Brain pericyte (primary cell): ENCODE measurements around the gene CUX1.
"Not testable (repeated sequence)": the region's sequence is repeated elsewhere in the genome, so short reads cannot be mapped to it uniquely, and the experiment has no call there.

Experiments
- DNase-seq: peaks from one replicate; pipeline ENCODE4 v3.0.0-alpha.2; 2012; ENCODE audit warnings: low read depth, low spot score

CUX1 gene

GRCh38 chr7:102175423-102176170, 358.2 kb downstream of the CUX1 start:
- DNase-seq: no peak

GRCh38 chr7:102178410-102178809, 361.0 kb downstream of the CUX1 start:
- DNase-seq: no peak

- DNase-seq: no peak
Measured at GRCh38 chr7:102180727-102181126, 363.3 kb downstream of the CUX1 start.

- no peak for DNase-seq
Measured at GRCh38 chr7:102181517-102181916, 364.1 kb downstream of the CUX1 start.

- DNase-seq: no peak
Measured at GRCh38 chr7:102182016-102182415, 364.6 kb downstream of the CUX1 start.

GRCh38 chr7:102183848-102184247, 366.4 kb downstream of the CUX1 start:
- not testable (repeated sequence) for DNase-seq

- no peak for DNase-seq
Measured at GRCh38 chr7:102184303-102184702, 366.9 kb downstream of the CUX1 start.

- no peak for DNase-seq
Measured at GRCh38 chr7:102185796-102186195, 368.4 kb downstream of the CUX1 start.

- no peak for DNase-seq
Measured at GRCh38 chr7:102186306-102186705, 368.9 kb downstream of the CUX1 start.

- no peak for DNase-seq
Measured at GRCh38 chr7:102188746-102189145, 371.3 kb downstream of the CUX1 start.

GRCh38 chr7:102189756-102190155, 372.3 kb downstream of the CUX1 start:
- DNase-seq: no peak

GRCh38 chr7:102190776-102191350, 373.4 kb downstream of the CUX1 start:
- no peak for DNase-seq

- no peak for DNase-seq
Measured at GRCh38 chr7:102191556-102192379, 374.3 kb downstream of the CUX1 start.

GRCh38 chr7:102192790-102193189, 375.4 kb downstream of the CUX1 start:
- DNase-seq: no peak

- no peak for DNase-seq
Measured at GRCh38 chr7:102193806-102194205, 376.4 kb downstream of the CUX1 start.

GRCh38 chr7:102195361-102195760, 377.9 kb downstream of the CUX1 start:
- DNase-seq: no peak

GRCh38 chr7:102196028-102196427, 378.6 kb downstream of the CUX1 start:
- no peak for DNase-seq

- DNase-seq: no peak
Measured at GRCh38 chr7:102197161-102197560, 379.7 kb downstream of the CUX1 start.

- DNase-seq: no peak
Measured at GRCh38 chr7:102197599-102197998, 380.2 kb downstream of the CUX1 start.

GRCh38 chr7:102198417-102198956, 381.1 kb downstream of the CUX1 start:
- DNase-seq: no peak

GRCh38 chr7:102201576-102201975, 384.1 kb downstream of the CUX1 start:
- no peak for DNase-seq

- no peak for DNase-seq
Measured at GRCh38 chr7:102202556-102202955, 385.1 kb downstream of the CUX1 start.
